GM18511 (cell line): ENCODE data around the gene PPP1CB.
"Not testable (repeated sequence)": the region's sequence is repeated elsewhere in the genome, so short reads cannot be mapped to it uniquely, and the experiment has no call there.

Experiments used
- ATAC-seq: cut with Tn5 transposase; IDR thresholded peaks from one replicate; pipeline ENCODE4 v1.9.1; 2021; ENCODE audit warnings: mild to moderate bottlenecking, moderate library complexity; ENCODE audit not compliant: unreplicated experiment

PPP1CB gene

DNA sequence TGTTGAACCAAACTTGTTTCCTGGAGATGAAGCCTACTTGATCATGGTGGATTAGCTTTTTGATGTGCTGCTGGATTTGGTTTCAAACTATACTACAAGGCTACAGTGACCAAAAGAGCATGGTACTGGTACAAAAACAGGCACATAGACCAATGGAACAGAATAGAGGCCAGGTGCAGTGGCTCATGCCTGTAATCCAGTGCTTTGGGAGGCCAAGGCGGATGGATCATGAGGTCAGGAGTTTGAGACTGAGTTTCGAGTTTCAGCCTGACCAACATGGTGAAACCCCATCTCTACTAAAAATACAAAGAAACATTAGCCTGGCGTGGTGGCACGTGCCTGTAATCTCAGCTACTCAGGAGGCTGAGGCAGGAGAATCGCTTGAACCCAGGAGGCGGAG lies 9.0 kb upstream of the PPP1CB start:
- ATAC-seq = not testable (repeated sequence)

GRCh38 chr2:28745225-28745624 lies 6.4 kb upstream of the PPP1CB start:
- ATAC-seq = no peak

- no peak for ATAC-seq
Measured at GRCh38 chr2:28745876-28746275, 5.8 kb upstream of the PPP1CB start.

- ATAC-seq = no peak
Measured at GRCh38 chr2:28746429-28747111, 5.1 kb upstream of the PPP1CB start.

GRCh38 chr2:28747714-28748113 lies 3.9 kb upstream of the PPP1CB start:
- no peak for ATAC-seq

GRCh38 chr2:28748176-28748575 lies 3.5 kb upstream of the PPP1CB start:
- no peak for ATAC-seq

DNA sequence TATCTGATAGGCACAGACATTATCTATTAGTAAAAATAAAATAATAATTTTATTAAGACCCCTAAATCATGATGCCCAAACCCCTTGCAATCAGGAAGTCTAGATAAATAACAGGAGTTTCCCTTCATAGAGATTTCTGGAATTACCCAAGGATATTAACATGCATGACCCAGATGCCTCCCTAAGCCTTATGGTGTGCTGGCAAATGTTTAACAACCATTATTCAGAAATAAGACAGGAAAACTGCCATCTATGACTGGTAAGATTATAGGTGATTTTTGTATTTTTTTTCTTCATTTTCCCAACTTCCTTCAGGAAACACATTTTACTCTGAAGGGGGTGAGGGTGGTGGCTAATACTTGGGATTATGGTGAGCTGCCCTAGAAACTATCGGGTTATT lies 2.7 kb upstream of the PPP1CB start:
- no peak for ATAC-seq

GRCh38 chr2:28749526-28749925 lies 2.1 kb upstream of the PPP1CB start:
- no peak for ATAC-seq

DNA sequence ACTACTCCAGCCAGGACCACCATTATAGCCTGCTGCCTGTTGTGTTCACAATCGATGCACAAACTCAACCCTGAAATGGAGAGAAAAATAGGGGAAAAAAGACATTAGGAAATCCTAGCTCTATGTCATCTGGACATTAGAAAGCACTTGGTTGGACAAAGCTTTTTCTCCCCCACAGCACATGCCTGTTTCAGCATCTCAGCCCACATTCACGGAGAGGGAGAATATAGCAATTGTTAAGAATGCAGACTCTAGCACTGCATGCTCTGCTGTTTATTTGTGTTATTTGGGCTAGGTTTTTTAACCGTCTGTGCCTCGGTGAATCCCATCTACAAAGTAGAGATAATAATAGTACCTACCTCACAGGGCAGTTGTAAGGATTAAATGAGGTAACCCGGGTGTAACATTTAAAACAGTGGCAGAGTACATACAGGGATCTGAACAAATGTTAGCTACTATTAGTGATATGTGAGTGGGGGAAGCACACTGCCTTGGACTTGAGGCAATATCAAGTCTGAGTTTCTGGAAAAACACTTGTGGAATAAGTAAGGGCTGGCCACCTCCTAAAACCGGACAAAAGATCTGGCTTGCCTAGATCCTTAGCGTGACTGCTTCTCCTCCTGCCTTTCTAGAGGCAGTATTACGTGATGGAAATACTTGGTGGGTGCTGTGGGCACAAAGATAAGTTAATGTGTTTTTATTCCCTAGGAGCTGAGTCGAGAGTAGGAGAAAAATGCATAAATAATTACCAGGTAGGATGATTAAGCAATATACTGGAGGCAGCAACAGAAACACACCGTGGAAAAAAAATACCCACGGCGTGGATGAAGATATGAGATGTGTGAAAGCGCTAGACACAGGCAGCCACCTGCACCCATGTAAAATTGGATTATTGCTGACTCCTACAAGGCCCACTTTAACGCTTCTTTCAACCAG lies 1.0 kb upstream of the PPP1CB start:
- ATAC-seq = no peak

- peak; percentile 40 for ATAC-seq
Measured at GRCh38 chr2:28751956-28752630, 463 bp downstream of the PPP1CB start.

DNA sequence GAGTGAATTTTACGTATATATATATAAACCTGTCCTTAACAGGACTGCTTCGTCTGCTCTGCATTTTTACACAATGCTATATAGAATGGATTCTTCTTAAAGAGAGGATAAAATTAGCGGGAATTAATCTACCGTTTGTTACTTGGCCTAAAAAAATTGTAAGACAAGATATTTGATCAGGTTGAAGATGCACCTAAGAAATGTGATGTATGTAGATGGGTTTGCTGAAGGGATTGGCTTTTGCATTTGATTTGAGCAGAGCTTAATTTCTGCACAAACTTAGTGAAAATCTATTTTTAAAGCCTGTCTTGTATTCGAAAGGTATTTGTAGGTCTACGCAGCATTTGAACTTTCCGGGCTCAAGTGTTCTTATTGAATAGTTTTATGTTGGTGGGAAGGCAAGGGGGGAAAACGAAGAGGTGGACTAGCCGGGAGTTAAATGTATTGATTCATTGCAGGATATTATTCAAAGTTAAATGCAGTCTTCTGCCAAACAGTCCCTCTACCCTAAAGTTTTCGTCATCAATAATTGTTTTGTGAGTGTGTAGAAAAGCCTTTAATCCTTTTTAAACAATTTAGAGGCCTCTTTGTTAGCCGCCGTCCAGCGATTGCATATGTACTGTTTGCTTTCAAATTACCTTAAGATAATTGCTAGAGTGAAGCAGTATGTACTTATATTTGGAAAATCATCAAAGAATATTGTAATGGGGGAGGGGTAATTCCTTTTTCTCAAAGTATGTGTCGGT lies 1.2 kb downstream of the PPP1CB start:
- no peak for ATAC-seq

DNA sequence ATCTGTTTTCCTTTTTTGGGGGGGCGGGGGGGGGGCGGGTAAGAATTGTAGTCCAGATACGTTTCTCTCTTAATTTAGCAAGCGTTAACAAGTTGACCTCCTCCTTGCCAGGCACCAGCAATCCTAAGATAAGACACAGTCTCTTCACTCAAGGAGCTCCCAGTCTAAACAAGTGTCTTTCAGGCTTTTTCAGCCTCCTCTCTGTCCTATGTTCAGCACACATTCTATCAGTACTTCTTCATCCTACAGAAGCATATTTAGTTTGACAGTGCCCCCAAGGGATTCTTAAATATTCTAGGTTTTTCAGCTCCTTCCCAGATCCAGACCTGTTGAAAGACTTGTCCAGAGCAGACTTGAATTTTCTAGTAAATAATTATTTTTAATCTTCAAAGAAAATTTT lies 2.7 kb downstream of the PPP1CB start:
- ATAC-seq = no peak

DNA sequence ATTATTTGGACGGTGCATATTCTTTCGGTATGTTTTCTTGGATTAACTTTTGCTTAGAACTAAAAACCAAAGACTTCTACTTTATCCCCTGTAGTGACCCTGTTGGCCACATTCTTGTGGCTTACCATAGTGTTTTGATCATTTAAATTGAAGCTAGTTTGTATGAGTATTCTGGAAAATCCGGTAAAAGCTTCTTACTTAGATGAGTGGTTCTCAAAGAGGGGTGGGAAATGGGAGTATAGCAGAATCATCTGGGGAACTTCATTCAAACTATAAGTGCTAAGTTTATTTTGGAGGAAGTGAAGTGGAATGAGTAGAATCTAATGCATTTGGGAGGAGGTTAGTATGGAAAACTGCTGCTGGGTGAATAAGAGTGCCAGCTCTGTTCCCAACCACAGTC lies 3.8 kb downstream of the PPP1CB start:
- ATAC-seq = no peak

GRCh38 chr2:28758459-28758858 lies 6.8 kb downstream of the PPP1CB start:
- ATAC-seq = no peak

- no peak for ATAC-seq
Measured at GRCh38 chr2:28761420-28761819, 9.8 kb downstream of the PPP1CB start.

DNA sequence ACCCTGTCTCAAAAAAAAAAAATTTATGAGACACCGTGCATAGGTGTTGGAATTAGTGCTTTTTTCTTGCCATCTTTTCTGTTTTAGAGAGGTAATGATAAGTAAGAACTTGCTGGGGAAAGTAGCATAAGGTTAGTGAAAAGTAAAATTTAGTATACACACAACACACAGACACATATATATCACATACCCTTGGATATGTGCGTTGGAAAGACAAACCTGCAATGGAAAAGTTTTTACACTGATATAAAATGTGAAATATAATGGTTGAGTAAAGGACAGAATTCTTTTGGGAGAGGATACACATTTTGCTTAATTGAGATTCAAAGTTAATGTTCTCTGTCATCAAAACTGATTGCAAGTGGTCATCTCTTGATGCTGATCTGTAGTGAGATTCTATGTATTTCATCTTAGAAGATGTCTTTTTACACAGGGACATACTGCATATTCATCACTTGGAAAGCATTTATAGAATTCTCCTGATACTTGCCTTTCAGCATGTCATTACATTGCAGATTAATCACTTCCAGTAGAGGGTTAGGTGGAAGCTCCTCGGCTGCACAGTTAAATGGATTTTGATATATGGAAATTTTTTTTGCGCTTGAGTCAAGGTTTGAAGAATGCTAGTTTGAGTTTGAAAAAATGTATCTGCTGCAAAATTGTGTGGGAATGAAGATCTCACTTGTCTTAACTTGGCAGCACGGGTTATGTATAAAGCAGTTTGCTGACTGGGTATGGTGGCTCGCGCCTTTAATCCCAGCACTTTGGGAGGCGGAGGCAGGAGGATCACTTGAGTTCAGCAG lies 13.5 kb downstream of the PPP1CB start:
- no peak for ATAC-seq

DNA sequence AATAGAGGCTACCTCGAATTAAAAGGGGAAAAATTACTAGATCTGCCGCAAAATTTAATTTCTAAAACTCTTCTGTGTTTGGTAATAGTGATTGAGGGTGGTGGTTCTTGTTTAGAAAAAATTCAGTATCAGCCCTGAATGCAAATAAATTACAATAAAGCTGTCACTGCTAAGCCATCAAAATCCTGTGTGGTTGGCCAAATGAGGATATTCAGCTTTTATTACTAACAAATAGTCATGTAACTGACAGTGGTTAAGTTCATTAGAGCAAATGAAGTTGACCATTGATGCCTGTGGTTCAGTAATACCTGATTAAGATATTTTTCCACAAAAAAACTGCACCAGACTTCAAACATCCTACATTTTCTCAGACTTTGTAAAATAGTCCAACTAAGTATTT lies 14.4 kb downstream of the PPP1CB start:
- ATAC-seq = no peak

GRCh38 chr2:28767337-28767736 lies 15.7 kb downstream of the PPP1CB start:
- ATAC-seq = no peak

DNA sequence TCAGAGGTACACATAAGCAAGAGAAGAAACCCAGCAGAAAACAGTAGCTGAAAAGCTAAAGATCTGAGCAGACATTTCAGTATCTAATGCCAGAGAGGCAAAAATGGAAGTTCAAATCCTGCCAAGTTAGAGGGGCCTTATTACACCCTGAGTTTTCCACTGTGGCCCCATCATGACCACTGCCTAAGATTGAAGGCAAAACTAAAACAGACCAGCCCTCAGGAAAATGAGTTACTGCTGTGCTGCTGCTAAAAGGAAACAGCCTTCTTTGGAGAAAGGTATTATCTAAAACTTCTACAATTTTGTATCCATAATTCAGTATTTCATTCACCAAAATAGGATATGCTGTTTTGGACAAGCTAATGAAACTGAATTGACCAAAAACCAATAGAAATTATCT lies 16.8 kb downstream of the PPP1CB start:
- ATAC-seq = no peak

DNA sequence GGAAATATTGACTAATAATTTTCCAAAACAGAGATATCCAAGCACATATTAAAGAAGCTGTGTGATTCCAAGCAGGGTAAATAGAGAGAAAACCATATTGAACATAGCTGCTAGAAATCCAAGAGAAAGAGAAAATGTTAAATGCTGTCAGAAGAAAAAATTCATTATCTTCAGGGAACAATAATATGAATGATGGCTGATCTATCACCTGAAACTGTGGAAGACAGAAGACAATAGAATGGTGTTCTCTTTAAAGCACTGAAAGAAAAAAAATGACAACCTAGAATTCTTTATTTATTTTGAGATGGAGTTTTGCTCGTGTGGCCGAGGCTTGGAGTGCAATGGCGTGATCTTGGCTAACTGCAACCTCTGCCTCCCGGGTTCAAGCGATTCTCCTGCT lies 17.3 kb downstream of the PPP1CB start:
- ATAC-seq = no peak
